Endothelial cell of umbilical vein (primary cell): ENCODE results near the gene CFAP210. TPM values are rescaled to one million over a fixed set of nuclear protein-coding genes. Genes with fewer than 3 reads are reported as not detected.

Experiments
- BruUV-seq: library from RNA; stranded (reverse); fragments of 400-500 nt; replicated peaks from 2 replicates; lab custom pipeline; 2021; lab: Mats Ljungman, UMichigan
- CTCF ChIA-PET: fragments of 300-600, 350-600 bp; sonication (Branson Sonifier 250); formaldehyde crosslinking; loops from one replicate; lab custom pipeline; 2021; ENCODE audit warnings: antibody characterized with exemption, inconsistent platforms; lab: Charles Lee
- POLR2A ChIA-PET: fragments of 300-600, 350-600 bp; sonication (Branson Sonifier 250); formaldehyde crosslinking; loops from one replicate; lab custom pipeline; 2021; ENCODE audit warnings: antibody characterized with exemption, inconsistent platforms; lab: Charles Lee
- DNase-seq: peaks from one replicate; pipeline ENCODE4 v3.0.0-alpha.2; 2011; ENCODE audit warnings: low read depth, low spot score
- FAIRE-seq: peaks from 2 replicates; lab custom pipeline; 2011; peaks lifted over from hg19 to GRCh38; lab: Jason Lieb, UNC
- H2AFZ ChIP-seq: 2 replicates; pipeline ENCODE4 v1.6.0; 2012; ENCODE audit warnings: low read depth, low read length, control low read depth, inconsistent platforms
- H3K27ac ChIP-seq: 2 replicates; pipeline ENCODE4 v1.5.1; 2011; ENCODE audit warnings: low read depth, mild to moderate bottlenecking, control low read depth, low read length, moderate library complexity; ENCODE audit not compliant: insufficient read depth
- H3K27me3 ChIP-seq, 2 experiments: 2 replicates each; pipeline versions ENCODE4 v1.6.0 to v1.6.1; 2011; ENCODE audit warnings: low read length in 2 of 2, mixed read lengths in 1 of 2; ENCODE audit not compliant: control insufficient read depth in 2 of 2, insufficient read depth in 2 of 2
- H3K36me3 ChIP-seq, 2 experiments: 2 replicates in 1 of 2; 3 replicates in 1 of 2; pipeline ENCODE4 v1.5.1; 2011; ENCODE audit warnings: low read length in 2 of 2, mild to moderate bottlenecking in 1 of 2, moderate library complexity in 1 of 2; ENCODE audit not compliant: control insufficient read depth in 2 of 2, insufficient read depth in 2 of 2; ENCODE audit errors: extremely low read depth in 1 of 2
- H3K4me1 ChIP-seq: 3 replicates; pipeline ENCODE4 v1.5.1; 2011; ENCODE audit warnings: mild to moderate bottlenecking, low read length; ENCODE audit not compliant: control insufficient read depth, insufficient read depth; ENCODE audit errors: extremely low read depth
- H3K4me2 ChIP-seq: 2 replicates; pipeline ENCODE4 v1.6.1; 2011; ENCODE audit warnings: low read length, control low read depth, mixed read lengths; ENCODE audit not compliant: insufficient read depth
- H3K4me3 ChIP-seq, 3 experiments: fragments of 200-600 bp in 1 of 3; sonication (generic), shearing (Covaris generic) in 1 of 3; replicated peaks in 1 of 3; 2 replicates each; pipeline ENCODE4 v1.5.1; 2011 to 2016; ENCODE audit warnings: control low read depth in 3 of 3, low read length in 3 of 3, mild to moderate bottlenecking in 2 of 3, inconsistent platforms in 1 of 3, low read depth in 1 of 3, moderate library complexity in 1 of 3; ENCODE audit not compliant: insufficient read depth in 1 of 3
- H3K79me2 ChIP-seq: 2 replicates; pipeline ENCODE4 v1.6.0; 2012; ENCODE audit warnings: low read length, inconsistent platforms; ENCODE audit not compliant: control insufficient read depth, insufficient read depth
- H3K9ac ChIP-seq: replicated peaks from 2 replicates; pipeline ENCODE3; 2011; ENCODE audit warnings: low read length, control low read depth; ENCODE audit not compliant: insufficient read depth; ENCODE audit errors: extremely low read depth
- H3K9me1 ChIP-seq: replicated peaks from 3 replicates; pipeline ENCODE4 v1.6.0; 2011; ENCODE audit warnings: mild to moderate bottlenecking, low read length; ENCODE audit not compliant: control insufficient read depth, insufficient read depth; ENCODE audit errors: extremely low read depth
- H3K9me3 ChIP-seq: replicated peaks from 2 replicates; pipeline ENCODE4 v1.5.1; 2012; ENCODE audit warnings: low read length, inconsistent platforms; ENCODE audit not compliant: control insufficient read depth, insufficient read depth
- H4K20me1 ChIP-seq: replicated peaks from 2 replicates; pipeline ENCODE3; 2011; ENCODE audit warnings: mild to moderate bottlenecking, low read length; ENCODE audit not compliant: control insufficient read depth, insufficient read depth; ENCODE audit errors: extremely low read depth
- CTCF ChIP-seq, 2 donors: IDR thresholded peaks; 1 replicate in 1 of 2; 2 replicates in 1 of 2; pipeline ENCODE4 v1.5.1; 2011; ENCODE audit warnings: low read length in 2 of 2, mild to moderate bottlenecking in 2 of 2, moderate library complexity in 2 of 2, control low read depth in 1 of 2, inconsistent platforms in 1 of 2, low read depth in 1 of 2; ENCODE audit not compliant: insufficient read depth in 1 of 2; ENCODE audit errors: extremely low read depth in 1 of 2
- EZH2 ChIP-seq: IDR thresholded peaks from 2 replicates; pipeline ENCODE4 v1.6.1; 2012; ENCODE audit warnings: borderline replicate concordance, low read depth, mild to moderate bottlenecking, moderate library complexity, low read length, inconsistent platforms; ENCODE audit not compliant: severe bottlenecking
- FOS ChIP-seq: IDR thresholded peaks from 2 replicates; pipeline ENCODE4 v1.6.1; 2011; ENCODE audit warnings: mild to moderate bottlenecking, low read length, moderate library complexity, borderline replicate concordance; ENCODE audit not compliant: insufficient read depth
- GATA2 ChIP-seq: IDR thresholded peaks from 2 replicates; pipeline ENCODE4 v1.7.0; 2011; ENCODE audit warnings: low read depth, mild to moderate bottlenecking, moderate library complexity, mixed read lengths, low read length; ENCODE audit not compliant: insufficient read length, insufficient read depth
- JUN ChIP-seq: IDR thresholded peaks from 2 replicates; pipeline ENCODE4 v1.6.1; 2011; ENCODE audit warnings: borderline replicate concordance, low read depth; ENCODE audit not compliant: insufficient read length, insufficient read depth
- MAX ChIP-seq: IDR thresholded peaks from 2 replicates; pipeline ENCODE4 v1.6.1; 2011; ENCODE audit not compliant: insufficient read depth, insufficient read length
- MYC ChIP-seq: IDR thresholded peaks from one replicate; pipeline ENCODE4 v1.6.1; 2011; ENCODE audit warnings: mild to moderate bottlenecking, low read depth, low read length
- POLR2A ChIP-seq: IDR thresholded peaks from 2 replicates; pipeline ENCODE4 v1.6.1; 2012; ENCODE audit warnings: low read depth, mild to moderate bottlenecking, control low read depth, low read length
- POLR2AphosphoS5 ChIP-seq: IDR thresholded peaks from 2 replicates; pipeline ENCODE4 v1.6.1; 2012; ENCODE audit warnings: low read depth, mild to moderate bottlenecking, control low read depth, low read length, moderate library complexity; ENCODE audit not compliant: insufficient read depth
- dilution Hi-C: fragments of 300-500 bp; cut with MboI; formaldehyde crosslinking; loops from one replicate; pipeline ENCODE4 v1.15.0; 2019; ENCODE audit warnings: low sequenced_read_pairs; ENCODE audit not compliant: extremely low pct_ligation_motif_present
- intact Hi-C: fragments of 100-400 bp; cut with micrococcal nuclease; formaldehyde crosslinking; loops from one replicate; pipeline ENCODE4 v1.10.0; 2022
- polyA plus RNA-seq, 4 experiments: library from polyadenylated mRNA; depleted of rRNA in 3 of 4; stranded (reverse) in 3 of 4; unstranded in 1 of 4; fragments of >200 nt; gene quantifications; 2 replicates each; pipeline versions ENCODE4 v1.2.1 to v1.2.3, GENCODE V29; 2011 to 2012; ENCODE audit warnings: missing spikeins in 1 of 4
- total RNA-seq: library from RNA; stranded (reverse); gene quantifications from 2 replicates; pipeline ENCODE4 v1.2.3, GENCODE V29; 2021

Gene CFAP210
- total and polyA plus RNA-seq, 2 donors (not counting 3 experiments of a cell fraction or from before 2014, with no cell fraction given): not detected

- no peaks in the 10 kb centered on the region for H3K9me3 ChIP-seq
- no peaks in the 10 kb centered on the region for H3K36me3 ChIP-seq
- CTCF ChIA-PET: no interaction called here
- H3K4me3 ChIP-seq: no peak overlapping the region
- BruUV-seq: no TSS peak
- no peaks in the 10 kb centered on the region for H4K20me1 ChIP-seq
- no peak for DNase-seq
- dilution Hi-C loops: no loop called here
- no peak overlapping the region for H3K9ac ChIP-seq
- no peak overlapping the region for H3K27ac ChIP-seq
- peaks cover 5 to 6% of the 10 kb centered on the region in 2 experiments for H3K27me3 ChIP-seq
- no peaks in the 10 kb centered on the region for H3K4me1 ChIP-seq
- intact Hi-C loops: no loop called here
- no peaks in the 10 kb centered on the region for H3K79me2 ChIP-seq
- H2AFZ ChIP-seq: no peak overlapping the region
- no peaks in the 10 kb centered on the region for H3K9me1 ChIP-seq
- H3K4me2 ChIP-seq: no peak overlapping the region
- no peak for TF ChIP-seq CTCF (IDR thresholded peaks at IDR 0.05; ENCODE audit: extremely low read depth in 1 of 2, insufficient read depth in 1 of 2, low read depth in 1 of 2, low read length in 2 of 2)
- TF ChIP-seq MAX: no peak
- no peak for TF ChIP-seq MYC
- no peak for TF ChIP-seq EZH2
- no peak for TF ChIP-seq FOS
- TF ChIP-seq POLR2A: no peak
- TF ChIP-seq POLR2AphosphoS5: no peak
- TF ChIP-seq GATA2: no peak
- TF ChIP-seq JUN: no peak
- FAIRE-seq: no peak
- POLR2A ChIA-PET: no interaction called here
Observed at GRCh38 chr2:169662744-169663143, 31.5 kb downstream of the CFAP210 start.
